Hepatocyte (in vitro differentiated cells): Measurements from ENCODE around the gene UBXN6.

ENCODE experiments used
- EZH2 ChIP-seq: fragments of 200-600 bp; sonication (generic); IDR thresholded peaks from 2 replicates; pipeline ENCODE4 v1.6.1; 2016; ENCODE audit warnings: antibody characterized with exemption, mild to moderate bottlenecking, borderline replicate concordance
- TF ChIP-seq, protein P1 (sequence below): fragments of 200-600 bp; sonication (generic); IDR thresholded peaks from 2 replicates; pipeline ENCODE4 v1.5.1; 2016; ENCODE audit warnings: antibody characterized with exemption, mild to moderate bottlenecking; ENCODE audit not compliant: poor library complexity

DNA sequence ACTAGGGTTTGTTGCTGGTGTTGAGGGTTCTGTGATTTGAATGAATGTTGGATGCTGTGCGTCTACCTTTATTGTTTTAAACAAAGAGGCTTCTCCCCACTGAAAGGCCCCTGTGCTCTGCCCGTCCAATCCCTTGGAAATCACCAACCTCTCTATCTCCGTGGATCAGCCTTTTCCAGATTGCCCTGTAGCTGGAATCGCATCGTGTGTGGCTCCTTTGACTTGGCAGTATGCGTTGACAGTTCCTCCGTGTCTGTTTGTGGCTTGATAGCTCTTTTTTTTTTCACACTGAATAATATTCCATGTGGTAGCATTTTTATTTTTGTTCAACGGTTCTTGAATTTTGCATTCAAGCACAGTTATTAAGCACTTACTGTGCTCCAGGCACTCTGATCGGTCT is 23.2 kb downstream of the UBXN6 start:
- TF ChIP-seq, protein P1, sequence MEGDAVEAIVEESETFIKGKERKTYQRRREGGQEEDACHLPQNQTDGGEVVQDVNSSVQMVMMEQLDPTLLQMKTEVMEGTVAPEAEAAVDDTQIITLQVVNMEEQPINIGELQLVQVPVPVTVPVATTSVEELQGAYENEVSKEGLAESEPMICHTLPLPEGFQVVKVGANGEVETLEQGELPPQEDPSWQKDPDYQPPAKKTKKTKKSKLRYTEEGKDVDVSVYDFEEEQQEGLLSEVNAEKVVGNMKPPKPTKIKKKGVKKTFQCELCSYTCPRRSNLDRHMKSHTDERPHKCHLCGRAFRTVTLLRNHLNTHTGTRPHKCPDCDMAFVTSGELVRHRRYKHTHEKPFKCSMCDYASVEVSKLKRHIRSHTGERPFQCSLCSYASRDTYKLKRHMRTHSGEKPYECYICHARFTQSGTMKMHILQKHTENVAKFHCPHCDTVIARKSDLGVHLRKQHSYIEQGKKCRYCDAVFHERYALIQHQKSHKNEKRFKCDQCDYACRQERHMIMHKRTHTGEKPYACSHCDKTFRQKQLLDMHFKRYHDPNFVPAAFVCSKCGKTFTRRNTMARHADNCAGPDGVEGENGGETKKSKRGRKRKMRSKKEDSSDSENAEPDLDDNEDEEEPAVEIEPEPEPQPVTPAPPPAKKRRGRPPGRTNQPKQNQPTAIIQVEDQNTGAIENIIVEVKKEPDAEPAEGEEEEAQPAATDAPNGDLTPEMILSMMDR = no peak
- no peak for TF ChIP-seq EZH2
